Epithelial cell of esophagus (primary cell): Measurements from ENCODE around the gene PDZRN3.

ENCODE experiments used
- DNase-seq: peaks from one replicate; pipeline ENCODE4 v3.0.0; 2010; ENCODE audit warnings: low read depth
- H3K4me3 ChIP-seq: 2 replicates; pipeline ENCODE4 v1.5.1; 2011; ENCODE audit warnings: mild to moderate bottlenecking, low read length, control low read depth
- TF ChIP-seq, protein P1 (sequence below): IDR thresholded peaks from 2 replicates; pipeline ENCODE4 v1.5.1; 2011; ENCODE audit warnings: low read depth, mild to moderate bottlenecking, low read length, control low read depth, inconsistent platforms; ENCODE audit not compliant: insufficient read depth; ENCODE audit errors: missing control alignments

PDZRN3 gene

DNA sequence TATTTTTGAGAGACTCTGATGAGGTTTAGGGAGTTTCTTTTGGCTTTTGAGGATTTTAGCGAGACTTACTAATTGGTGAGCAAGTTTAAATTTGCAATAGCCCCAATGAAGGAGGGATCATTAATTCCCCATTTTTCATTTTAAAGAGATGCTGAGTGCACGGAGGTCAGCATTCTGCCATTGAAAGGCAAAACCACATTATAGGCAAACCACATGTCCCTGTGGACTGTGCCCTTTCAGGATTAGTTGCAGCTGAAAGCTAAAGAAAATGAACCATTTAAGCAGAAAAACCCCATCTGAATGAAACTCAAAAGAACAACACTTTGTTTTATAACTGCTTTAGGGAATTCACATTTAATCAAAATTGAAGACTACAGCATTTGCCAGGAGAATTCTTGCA, 246.5 kb downstream of the PDZRN3 start:
- H3K4me3 ChIP-seq: no peak overlapping the region
- DNase-seq: no peak
- TF ChIP-seq, protein P1, sequence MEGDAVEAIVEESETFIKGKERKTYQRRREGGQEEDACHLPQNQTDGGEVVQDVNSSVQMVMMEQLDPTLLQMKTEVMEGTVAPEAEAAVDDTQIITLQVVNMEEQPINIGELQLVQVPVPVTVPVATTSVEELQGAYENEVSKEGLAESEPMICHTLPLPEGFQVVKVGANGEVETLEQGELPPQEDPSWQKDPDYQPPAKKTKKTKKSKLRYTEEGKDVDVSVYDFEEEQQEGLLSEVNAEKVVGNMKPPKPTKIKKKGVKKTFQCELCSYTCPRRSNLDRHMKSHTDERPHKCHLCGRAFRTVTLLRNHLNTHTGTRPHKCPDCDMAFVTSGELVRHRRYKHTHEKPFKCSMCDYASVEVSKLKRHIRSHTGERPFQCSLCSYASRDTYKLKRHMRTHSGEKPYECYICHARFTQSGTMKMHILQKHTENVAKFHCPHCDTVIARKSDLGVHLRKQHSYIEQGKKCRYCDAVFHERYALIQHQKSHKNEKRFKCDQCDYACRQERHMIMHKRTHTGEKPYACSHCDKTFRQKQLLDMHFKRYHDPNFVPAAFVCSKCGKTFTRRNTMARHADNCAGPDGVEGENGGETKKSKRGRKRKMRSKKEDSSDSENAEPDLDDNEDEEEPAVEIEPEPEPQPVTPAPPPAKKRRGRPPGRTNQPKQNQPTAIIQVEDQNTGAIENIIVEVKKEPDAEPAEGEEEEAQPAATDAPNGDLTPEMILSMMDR: no peak

DNA sequence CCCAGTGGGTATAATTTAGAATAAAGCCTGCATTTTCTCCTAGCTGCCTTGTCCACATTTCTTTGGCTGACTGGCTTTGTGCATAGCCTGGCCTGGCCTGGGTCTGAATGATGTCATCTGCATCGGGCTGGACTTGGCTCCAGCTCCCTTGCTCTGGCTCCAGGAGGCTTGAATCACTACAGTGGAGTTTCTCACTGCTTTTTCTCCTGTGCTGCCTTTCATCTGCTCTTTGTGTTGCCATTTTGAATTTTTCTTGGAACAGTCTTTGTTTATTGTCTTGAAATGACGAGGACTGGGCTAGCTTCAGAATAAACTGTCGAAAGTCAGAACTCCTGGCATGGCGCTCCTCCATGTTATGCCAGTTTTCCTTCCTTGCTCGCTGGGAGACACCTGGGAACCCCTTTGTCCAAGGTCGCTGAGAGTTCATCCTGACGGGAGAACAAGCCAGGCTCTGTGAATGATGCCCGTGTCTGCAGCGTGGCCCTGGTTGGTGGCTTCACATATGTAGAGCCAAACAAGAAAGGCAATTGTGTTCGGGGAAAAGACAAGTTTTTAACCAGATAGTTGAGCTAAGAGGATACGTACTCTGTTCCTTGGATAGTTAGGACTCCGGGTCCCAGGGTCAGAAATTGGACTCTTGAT, 258.9 kb downstream of the PDZRN3 start:
- TF ChIP-seq, protein P1: no peak
- no peak for DNase-seq
- H3K4me3 ChIP-seq: no peak overlapping the region

DNA sequence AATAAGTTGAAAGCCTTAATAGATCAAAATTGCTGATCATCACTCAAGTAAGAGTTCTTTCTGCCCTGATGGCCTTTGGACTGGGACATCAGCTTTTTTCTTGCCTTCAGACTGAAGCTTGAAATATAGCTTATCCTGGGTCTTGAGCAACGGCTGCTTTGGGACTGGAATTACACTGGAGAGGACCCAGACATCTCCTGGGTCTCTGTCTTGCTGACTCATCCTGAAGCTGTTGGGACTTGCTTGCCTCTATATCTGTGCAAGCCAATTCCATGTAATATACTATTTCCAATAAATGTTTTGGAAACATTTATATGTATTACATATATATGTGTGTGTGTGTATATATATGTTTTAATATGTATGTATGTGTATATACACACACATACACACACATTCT, 260.2 kb downstream of the PDZRN3 start:
- DNase-seq: peak; percentile 46

DNA sequence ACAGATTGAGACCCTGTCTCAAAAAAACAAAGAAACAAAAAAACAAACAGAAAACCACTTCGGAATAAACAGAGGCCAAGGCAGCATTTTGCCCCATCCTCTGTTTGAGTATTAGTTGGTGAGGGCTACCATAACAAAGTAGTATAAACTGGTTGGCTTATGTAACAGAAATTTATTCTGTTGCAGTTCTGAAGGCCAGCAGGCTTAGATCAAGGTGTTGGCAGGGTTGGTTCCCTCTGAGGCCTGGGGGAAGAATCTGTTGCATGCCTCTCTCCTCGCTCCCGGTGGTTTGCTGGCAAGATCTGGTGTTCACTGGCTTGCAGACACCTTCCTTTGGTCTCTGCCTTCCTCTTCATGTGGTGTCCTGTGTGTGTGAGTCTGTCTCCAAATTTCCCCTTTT, 261.6 kb downstream of the PDZRN3 start:
- H3K4me3 ChIP-seq: no peak overlapping the region
- TF ChIP-seq, protein P1: no peak
- no peak for DNase-seq

More for the DNA sequence above, 260.2 kb downstream of the PDZRN3 start:
- no peak overlapping the region for H3K4me3 ChIP-seq
- TF ChIP-seq, protein P1: no peak

DNA sequence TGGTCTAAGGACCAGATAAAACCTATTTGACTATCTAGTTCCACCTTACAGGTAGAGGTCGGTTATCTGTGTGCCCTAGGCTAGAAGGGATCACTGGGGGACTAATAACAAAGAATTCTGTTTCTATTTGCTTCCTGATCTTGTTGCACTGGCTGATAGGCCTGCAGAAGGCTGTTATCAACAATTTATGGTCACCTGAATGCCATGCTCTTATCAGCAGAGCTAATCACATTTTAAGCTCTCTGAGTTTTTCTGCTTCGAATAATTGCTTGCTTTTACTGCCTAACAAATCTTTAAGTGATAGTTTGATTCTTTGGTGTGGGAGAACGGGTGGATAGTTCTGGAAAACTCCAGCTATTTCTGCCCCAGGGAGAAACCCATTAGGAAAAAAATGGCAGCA, 263.1 kb downstream of the PDZRN3 start:
- TF ChIP-seq, protein P1: no peak
- no peak overlapping the region for H3K4me3 ChIP-seq
- DNase-seq: no peak

DNA sequence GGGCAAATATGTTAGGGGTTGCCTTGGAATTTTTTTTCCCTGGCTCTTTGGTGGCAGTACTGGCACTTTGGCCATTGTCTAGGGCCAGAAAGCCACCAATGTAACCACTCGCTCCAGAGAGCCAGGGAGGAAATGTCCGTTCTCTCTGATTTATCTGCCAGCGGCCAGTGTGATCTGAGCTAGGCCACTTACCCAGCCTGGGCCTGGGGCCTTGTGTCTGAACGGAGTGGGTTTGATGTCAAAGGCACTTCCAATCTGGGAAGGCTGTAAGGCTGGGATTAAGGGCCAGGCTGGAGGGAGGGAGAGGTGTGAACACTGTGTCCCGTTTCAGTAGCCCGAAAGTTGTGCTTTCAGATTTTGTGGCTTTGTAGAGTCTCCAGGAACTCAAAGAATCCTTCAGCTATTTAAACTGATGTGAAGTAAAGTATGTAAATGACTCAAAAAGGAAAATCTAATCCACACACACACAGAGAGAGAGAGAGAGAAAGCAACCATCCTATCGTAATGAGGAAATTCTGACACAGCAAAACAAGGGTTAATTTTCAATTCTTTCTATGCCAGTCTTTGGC, 271.0 kb downstream of the PDZRN3 start:
- TF ChIP-seq, protein P1: no peak
- no peak for DNase-seq
- H3K4me3 ChIP-seq: no peak overlapping the region
